ENCODE results near the gene CRISPLD2. TPM values are rescaled to one million over a fixed set of nuclear protein-coding genes. Genes with fewer than 3 reads are reported as not detected.

CRISPLD2 gene
- total RNA-seq, 2 experiments from 2014 or later: 2.0 to 2.6 TPM

DNA sequence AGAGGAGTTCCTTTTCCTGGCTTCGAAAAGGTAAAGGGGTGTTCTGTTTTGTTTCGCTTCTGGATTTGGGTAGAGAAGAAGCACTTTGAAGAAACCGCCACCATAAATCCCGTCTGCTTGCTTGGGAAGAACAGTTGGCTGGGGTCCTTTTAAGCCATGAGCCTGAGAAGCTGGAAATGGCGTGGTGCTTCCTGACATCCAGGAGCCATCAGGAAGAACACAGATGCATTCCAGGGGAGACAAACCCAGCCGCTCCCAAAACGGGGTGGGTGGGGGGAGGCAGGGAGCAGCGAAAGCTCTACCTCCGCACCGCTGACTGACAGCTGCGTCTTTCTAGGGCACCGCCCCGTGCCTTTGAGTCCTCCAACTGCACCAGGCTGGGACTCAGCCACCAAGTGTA, 99.9 kb downstream of the CRISPLD2 start:
- DNase-seq (no peak), ATAC-seq (ENCODE audit: poor library complexity) (no peak)
- Histone ChIP-seq H3K9me3 (ENCODE audit: control insufficient read depth in 1 of 2, insufficient read depth in 1 of 2, low read length in 2 of 2) (no peaks in the 10 kb centered on the region), H3K4me1 (ENCODE audit: insufficient read depth, low read length) (no peaks in the 10 kb centered on the region), H3K27ac (ENCODE audit: low read depth in 1 of 2, low read length in 2 of 2) (no peak overlapping the region), H3K4me3 (ENCODE audit: low read length) (no peak overlapping the region), H3K27me3 (ENCODE audit: control insufficient read depth in 1 of 2, insufficient read depth in 2 of 2, low read length in 2 of 2) (peaks cover 0 to 9% of the 10 kb centered on the region in 2 experiments), H3K36me3 (ENCODE audit: insufficient read depth, low read length) (no peaks in the 10 kb centered on the region)
- Mint-ChIP-seq H3K36me3 (ENCODE audit: low read depth) (no peaks in the 10 kb centered on the region), H3K4me3 (no peak overlapping the region), H3K27me3 (peaks cover 34% of the 10 kb centered on the region), H3K27ac (no peak overlapping the region), H3K9me3 (no peaks in the 10 kb centered on the region), H3K4me1 (ENCODE audit: low read depth) (no peaks in the 10 kb centered on the region)
- intact Hi-C loops (cut with DNase I, micrococcal nuclease): no loop called here
- CTCF ChIA-PET: no interaction called here
- TF ChIP-seq, protein P1, sequence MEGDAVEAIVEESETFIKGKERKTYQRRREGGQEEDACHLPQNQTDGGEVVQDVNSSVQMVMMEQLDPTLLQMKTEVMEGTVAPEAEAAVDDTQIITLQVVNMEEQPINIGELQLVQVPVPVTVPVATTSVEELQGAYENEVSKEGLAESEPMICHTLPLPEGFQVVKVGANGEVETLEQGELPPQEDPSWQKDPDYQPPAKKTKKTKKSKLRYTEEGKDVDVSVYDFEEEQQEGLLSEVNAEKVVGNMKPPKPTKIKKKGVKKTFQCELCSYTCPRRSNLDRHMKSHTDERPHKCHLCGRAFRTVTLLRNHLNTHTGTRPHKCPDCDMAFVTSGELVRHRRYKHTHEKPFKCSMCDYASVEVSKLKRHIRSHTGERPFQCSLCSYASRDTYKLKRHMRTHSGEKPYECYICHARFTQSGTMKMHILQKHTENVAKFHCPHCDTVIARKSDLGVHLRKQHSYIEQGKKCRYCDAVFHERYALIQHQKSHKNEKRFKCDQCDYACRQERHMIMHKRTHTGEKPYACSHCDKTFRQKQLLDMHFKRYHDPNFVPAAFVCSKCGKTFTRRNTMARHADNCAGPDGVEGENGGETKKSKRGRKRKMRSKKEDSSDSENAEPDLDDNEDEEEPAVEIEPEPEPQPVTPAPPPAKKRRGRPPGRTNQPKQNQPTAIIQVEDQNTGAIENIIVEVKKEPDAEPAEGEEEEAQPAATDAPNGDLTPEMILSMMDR (IDR thresholded peaks at IDR 0.05): no peak
- POLR2A ChIA-PET: no interaction called here

GRCh38 chr16:84920333-84920732, 100.5 kb downstream of the CRISPLD2 start:
- TF ChIP-seq, protein P1 (IDR thresholded peaks at IDR 0.05): no peak
- no peaks in the 10 kb centered on the region for H3K9me3 ChIP-seq (ENCODE audit: control insufficient read depth in 1 of 2, insufficient read depth in 1 of 2, low read length in 2 of 2)
- CTCF ChIA-PET: no interaction called here
- DNase-seq: no peak
- no peak overlapping the region for H3K27ac Mint-ChIP-seq
- no peaks in the 10 kb centered on the region for H3K9me3 Mint-ChIP-seq
- no peak for ATAC-seq (ENCODE audit: poor library complexity)
- no peak overlapping the region for H3K27ac ChIP-seq (ENCODE audit: low read depth in 1 of 2, low read length in 2 of 2)
- no peaks in the 10 kb centered on the region for H3K4me1 ChIP-seq (ENCODE audit: insufficient read depth, low read length)
- no peak overlapping the region for H3K4me3 ChIP-seq (ENCODE audit: low read length)
- H3K36me3 ChIP-seq (ENCODE audit: insufficient read depth, low read length): no peaks in the 10 kb centered on the region
- H3K27me3 ChIP-seq (ENCODE audit: control insufficient read depth in 1 of 2, insufficient read depth in 2 of 2, low read length in 2 of 2): peaks cover 0 to 7% of the 10 kb centered on the region in 2 experiments
- peaks cover 33% of the 10 kb centered on the region for H3K27me3 Mint-ChIP-seq
- H3K36me3 Mint-ChIP-seq (ENCODE audit: low read depth): no peaks in the 10 kb centered on the region
- POLR2A ChIA-PET: no interaction called here
- no peaks in the 10 kb centered on the region for H3K4me1 Mint-ChIP-seq (ENCODE audit: low read depth)
- intact Hi-C loops (cut with DNase I, micrococcal nuclease): no loop called here
- H3K4me3 Mint-ChIP-seq: no peak overlapping the region

DNA sequence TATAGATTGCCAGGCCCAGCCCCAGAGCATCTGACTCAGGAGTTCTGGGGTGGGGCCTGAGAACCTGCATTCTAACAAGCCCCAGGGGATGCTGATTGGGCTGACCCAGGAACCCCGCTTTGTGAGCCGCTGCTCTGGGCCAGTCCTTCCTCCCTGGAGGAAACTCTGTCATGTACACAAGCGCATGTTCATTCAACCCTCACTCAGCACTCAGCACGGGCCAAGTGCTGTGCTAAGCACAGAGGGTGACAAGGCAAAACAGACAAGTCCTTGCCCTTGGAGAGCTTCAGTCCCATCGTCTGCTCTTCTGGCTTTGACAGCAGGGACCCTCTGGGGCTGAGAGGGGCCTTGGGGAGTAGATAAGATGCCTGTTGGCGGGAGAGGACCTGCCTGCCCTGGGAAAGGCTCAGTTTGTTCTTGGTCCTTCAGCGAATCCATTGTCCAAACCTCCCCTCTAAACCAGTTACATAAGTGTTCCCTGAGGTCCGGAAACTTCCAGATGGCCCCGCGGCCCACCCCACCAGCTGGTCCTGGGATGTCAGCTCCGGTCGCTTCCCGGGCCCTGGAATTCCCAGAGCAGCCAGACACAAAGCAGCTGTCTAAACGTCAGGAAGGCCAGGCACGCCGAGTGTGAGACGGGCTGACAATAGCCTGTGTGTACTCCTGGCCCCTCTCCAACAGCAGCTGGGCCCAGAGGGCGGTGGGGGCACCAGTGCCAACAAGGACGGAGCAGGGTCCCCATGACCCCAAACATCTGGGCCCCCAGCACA, 102.8 kb downstream of the CRISPLD2 start:
- intact Hi-C loops (cut with DNase I, micrococcal nuclease): no loop called here
- H3K4me3 ChIP-seq (ENCODE audit: low read length): no peak overlapping the region
- no peaks in the 10 kb centered on the region for H3K9me3 Mint-ChIP-seq
- no peak overlapping the region for H3K27ac Mint-ChIP-seq
- no peak for ATAC-seq (ENCODE audit: poor library complexity)
- H3K27me3 Mint-ChIP-seq: peaks cover 18% of the 10 kb centered on the region
- peaks cover 0 to 5% of the 10 kb centered on the region in 2 experiments for H3K27me3 ChIP-seq (ENCODE audit: control insufficient read depth in 1 of 2, insufficient read depth in 2 of 2, low read length in 2 of 2)
- no peaks in the 10 kb centered on the region for H3K36me3 Mint-ChIP-seq (ENCODE audit: low read depth)
- H3K9me3 ChIP-seq (ENCODE audit: control insufficient read depth in 1 of 2, insufficient read depth in 1 of 2, low read length in 2 of 2): no peaks in the 10 kb centered on the region
- no peaks in the 10 kb centered on the region for H3K4me1 ChIP-seq (ENCODE audit: insufficient read depth, low read length)
- POLR2A ChIA-PET: no interaction called here
- CTCF ChIA-PET: no interaction called here
- DNase-seq: no peak
- no peaks in the 10 kb centered on the region for H3K4me1 Mint-ChIP-seq (ENCODE audit: low read depth)
- H3K36me3 ChIP-seq (ENCODE audit: insufficient read depth, low read length): no peaks in the 10 kb centered on the region
- TF ChIP-seq, protein P1 (IDR thresholded peaks at IDR 0.05): no peak
- no peak overlapping the region for H3K4me3 Mint-ChIP-seq
- no peak overlapping the region for H3K27ac ChIP-seq (ENCODE audit: low read depth in 1 of 2, low read length in 2 of 2)
